Skeletal muscle satellite cell (primary cell): Measurements from ENCODE around the gene MPV17L.
"Not testable (repeated sequence)": the region's sequence is repeated elsewhere in the genome, so short reads cannot be mapped to it uniquely, and the experiment has no call there.

Experiments used
- H3K27me3 ChIP-seq: 2 replicates; pipeline ENCODE4 v1.7.0; 2013; ENCODE audit warnings: low read length; ENCODE audit not compliant: control insufficient read depth, insufficient read depth
- H3K36me3 ChIP-seq: 2 replicates; pipeline ENCODE4 v1.7.0; 2013; ENCODE audit warnings: mild to moderate bottlenecking, control low read depth, low read length; ENCODE audit not compliant: insufficient read depth
- H3K4me1 ChIP-seq: 2 replicates; pipeline ENCODE4 v1.7.0; 2013; ENCODE audit warnings: low read length; ENCODE audit not compliant: control insufficient read depth, insufficient read depth
- H3K4me2 ChIP-seq: 2 replicates; pipeline ENCODE4 v1.7.0; 2013; ENCODE audit warnings: mild to moderate bottlenecking, low read length
- H3K4me3 ChIP-seq: 2 replicates; pipeline ENCODE4 v1.7.0; 2013; ENCODE audit warnings: low read length
- H3K9ac ChIP-seq: 2 replicates; pipeline ENCODE4 v1.7.0; 2013; ENCODE audit warnings: mild to moderate bottlenecking, low read depth, low read length, moderate library complexity
- H3K9me3 ChIP-seq: replicated peaks from 2 replicates; pipeline ENCODE4 v1.7.0; 2013; ENCODE audit warnings: mild to moderate bottlenecking, control low read depth, low read length

MPV17L gene

GRCh38 chr16:15417197-15417596, 21.6 kb downstream of the MPV17L start:
- Histone ChIP-seq H3K27me3 (peaks cover 12% of the 10 kb centered on the region), H3K4me2 (no peak overlapping the region), H3K4me1 (peaks cover 16% of the 10 kb centered on the region)

GRCh38 chr16:15418206-15418605, 22.7 kb downstream of the MPV17L start:
- peaks cover 21% of the 10 kb centered on the region for H3K27me3 ChIP-seq
- H3K4me3 ChIP-seq, result no peak overlapping the region
- no peaks in the 10 kb centered on the region for H3K9me3 ChIP-seq
- H3K9ac ChIP-seq, result no peak overlapping the region
- H3K4me2 ChIP-seq, result no peak overlapping the region
- H3K36me3 ChIP-seq, result no peaks in the 10 kb centered on the region
- peaks cover 16% of the 10 kb centered on the region for H3K4me1 ChIP-seq

More at GRCh38 chr16:15417197-15417596, 21.6 kb downstream of the MPV17L start:
- H3K9me3 ChIP-seq, result no peaks in the 10 kb centered on the region
- H3K4me3 ChIP-seq, result no peak overlapping the region
- H3K9ac ChIP-seq, result no peak overlapping the region
- H3K36me3 ChIP-seq, result no peaks in the 10 kb centered on the region

- not testable (repeated sequence) for H3K4me1 ChIP-seq, H3K9ac ChIP-seq, H3K36me3 ChIP-seq, H3K4me3 ChIP-seq, H3K4me2 ChIP-seq, H3K9me3 ChIP-seq
- peaks cover 29% of the 10 kb centered on the region for H3K27me3 ChIP-seq
Measured at GRCh38 chr16:15421696-15422095, 26.1 kb downstream of the MPV17L start.

GRCh38 chr16:15422222-15422621, 26.7 kb downstream of the MPV17L start:
- Histone ChIP-seq H3K4me3 (no peak overlapping the region), H3K36me3 (no peaks in the 10 kb centered on the region), H3K9ac (no peak overlapping the region), H3K4me1 (no peaks in the 10 kb centered on the region), H3K27me3 (peaks cover 29% of the 10 kb centered on the region), H3K9me3 (no peaks in the 10 kb centered on the region), H3K4me2 (no peak overlapping the region)

- H3K9ac ChIP-seq, result no peak overlapping the region
- no peaks in the 10 kb centered on the region for H3K36me3 ChIP-seq
- no peaks in the 10 kb centered on the region for H3K9me3 ChIP-seq
- no peaks in the 10 kb centered on the region for H3K4me1 ChIP-seq
- no peak overlapping the region for H3K4me2 ChIP-seq
- peaks cover 24% of the 10 kb centered on the region for H3K27me3 ChIP-seq
- no peak overlapping the region for H3K4me3 ChIP-seq
Measured at GRCh38 chr16:15425861-15426260, 30.3 kb downstream of the MPV17L start.

- Histone ChIP-seq H3K27me3 (peaks cover 21% of the 10 kb centered on the region), H3K9me3 (no peaks in the 10 kb centered on the region), H3K4me2 (no peak overlapping the region), H3K4me1 (no peaks in the 10 kb centered on the region), H3K9ac (no peak overlapping the region), H3K36me3 (no peaks in the 10 kb centered on the region), H3K4me3 (no peak overlapping the region)
Measured at GRCh38 chr16:15426796-15427195, 31.2 kb downstream of the MPV17L start.

- peak overlapping the region; percentile 37 for H3K4me2 ChIP-seq
- no peaks in the 10 kb centered on the region for H3K9me3 ChIP-seq
- no peaks in the 10 kb centered on the region for H3K36me3 ChIP-seq
- H3K27me3 ChIP-seq, result peaks cover 12% of the 10 kb centered on the region
- H3K4me3 ChIP-seq, result no peak overlapping the region
- H3K4me1 ChIP-seq, result no peaks in the 10 kb centered on the region
- no peak overlapping the region for H3K9ac ChIP-seq
Measured at GRCh38 chr16:15427648-15428239, 32.2 kb downstream of the MPV17L start.

GRCh38 chr16:15430884-15431283, 35.3 kb downstream of the MPV17L start:
- not testable (repeated sequence) for H3K4me3 ChIP-seq, H3K4me2 ChIP-seq, H3K9me3 ChIP-seq, H3K9ac ChIP-seq, H3K27me3 ChIP-seq, H3K36me3 ChIP-seq
- H3K4me1 ChIP-seq, result peaks cover 11% of the 10 kb centered on the region

- H3K9ac ChIP-seq, result peak overlapping the region; percentile 85
Measured at GRCh38 chr16:15434079-15434424, 38.5 kb downstream of the MPV17L start.

GRCh38 chr16:15434425-15435215, 39.1 kb downstream of the MPV17L start, which contains the start of gene BMERB1:
BMERB1 (plus strand) TSS chr16:15434588; CDS start chr16:15434654, 66 bp downstream.
- Histone ChIP-seq H3K4me3 (peak within 1 kb of the TSS; percentile 98), H3K27me3 (no peaks in the 10 kb centered on the region), H3K9ac (peak within 1 kb of the TSS; percentile 85), H3K4me1 (peaks cover 18% of the 10 kb centered on the region), H3K36me3 (no peaks in the 10 kb centered on the region), H3K4me2 (peak within 1 kb of the TSS; percentile 98), H3K9me3 (no peaks in the 10 kb centered on the region)

More at GRCh38 chr16:15434079-15434424, 38.5 kb downstream of the MPV17L start:
- H3K9me3 ChIP-seq, result no peaks in the 10 kb centered on the region
- H3K4me2 ChIP-seq, result peak overlapping the region; percentile 98
- no peaks in the 10 kb centered on the region for H3K27me3 ChIP-seq
- no peaks in the 10 kb centered on the region for H3K36me3 ChIP-seq
- peak overlapping the region; percentile 98 for H3K4me3 ChIP-seq
- H3K4me1 ChIP-seq, result peaks cover 13% of the 10 kb centered on the region

GRCh38 chr16:15435216-15435864, 39.8 kb downstream of the MPV17L start:
- H3K4me2 ChIP-seq, result peak overlapping the region; percentile 98
- H3K9me3 ChIP-seq, result no peaks in the 10 kb centered on the region
- H3K4me3 ChIP-seq, result peak overlapping the region; percentile 98
- peak overlapping the region; percentile 85 for H3K9ac ChIP-seq
- H3K36me3 ChIP-seq, result no peaks in the 10 kb centered on the region
- peaks cover 23% of the 10 kb centered on the region for H3K4me1 ChIP-seq
- H3K27me3 ChIP-seq, result no peaks in the 10 kb centered on the region
